CD4-positive, alpha-beta T cell treated with Interleukin-17A for 4 hours (primary cell): ENCODE results near the gene ITPK1.

Experiments used
- DNase-seq: peaks from one replicate; pipeline ENCODE4 v3.0.0-alpha.2; 2020; ENCODE audit warnings: mixed read lengths

Gene ITPK1

DNA sequence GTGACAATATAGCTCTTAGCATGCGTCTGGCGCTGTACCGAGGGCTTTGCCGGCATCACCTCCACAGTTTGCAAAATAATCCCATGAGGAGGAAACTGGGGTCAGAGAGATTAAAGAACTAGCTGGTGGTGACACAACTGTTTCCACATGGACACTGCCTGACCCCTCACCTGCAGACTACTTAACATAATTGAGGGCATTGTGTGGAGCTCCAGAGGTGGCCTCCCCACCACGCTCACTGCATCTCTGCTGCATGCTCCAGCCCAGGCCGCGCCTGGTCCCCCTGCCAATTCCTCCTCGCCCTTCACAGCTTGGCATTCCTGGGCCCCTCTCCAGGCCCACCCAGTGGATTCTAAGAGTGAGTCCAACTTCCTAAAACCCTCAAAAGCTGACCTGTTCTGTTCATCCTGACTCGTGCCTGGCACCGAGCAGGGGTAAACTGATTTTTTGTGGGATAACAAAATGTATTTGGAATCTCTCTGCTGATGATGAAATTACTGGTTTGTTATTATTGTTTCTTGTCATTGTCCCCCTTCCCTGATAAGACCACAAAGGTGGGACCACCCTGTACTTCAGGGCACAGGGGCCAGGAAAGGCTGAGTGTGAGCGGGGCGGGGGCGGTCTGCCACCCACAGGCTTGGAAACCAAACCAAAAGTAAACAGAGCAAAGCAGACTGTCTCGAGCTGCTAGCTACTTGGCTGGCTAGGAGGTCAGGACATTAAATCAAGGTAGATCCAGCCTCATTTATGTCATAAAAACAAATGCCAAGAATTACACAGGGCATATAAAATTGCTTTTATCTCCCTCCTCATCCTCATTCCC lies 152.2 kb downstream of the ITPK1 start:
- DNase-seq = no peak

DNA sequence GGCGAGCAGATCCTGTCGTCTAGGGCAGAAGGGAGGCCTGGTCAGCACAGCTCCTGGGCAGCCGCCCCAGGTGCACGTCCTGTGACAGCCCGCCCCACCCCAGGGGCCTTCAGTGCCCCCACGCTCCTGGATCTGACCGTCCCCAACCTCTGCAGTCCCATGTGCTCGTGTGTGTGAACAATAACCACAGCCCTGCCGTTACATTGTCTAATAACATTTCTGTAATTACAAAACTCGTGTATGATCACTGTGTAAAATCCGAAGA lies 153.0 kb downstream of the ITPK1 start:
- no peak for DNase-seq

DNA sequence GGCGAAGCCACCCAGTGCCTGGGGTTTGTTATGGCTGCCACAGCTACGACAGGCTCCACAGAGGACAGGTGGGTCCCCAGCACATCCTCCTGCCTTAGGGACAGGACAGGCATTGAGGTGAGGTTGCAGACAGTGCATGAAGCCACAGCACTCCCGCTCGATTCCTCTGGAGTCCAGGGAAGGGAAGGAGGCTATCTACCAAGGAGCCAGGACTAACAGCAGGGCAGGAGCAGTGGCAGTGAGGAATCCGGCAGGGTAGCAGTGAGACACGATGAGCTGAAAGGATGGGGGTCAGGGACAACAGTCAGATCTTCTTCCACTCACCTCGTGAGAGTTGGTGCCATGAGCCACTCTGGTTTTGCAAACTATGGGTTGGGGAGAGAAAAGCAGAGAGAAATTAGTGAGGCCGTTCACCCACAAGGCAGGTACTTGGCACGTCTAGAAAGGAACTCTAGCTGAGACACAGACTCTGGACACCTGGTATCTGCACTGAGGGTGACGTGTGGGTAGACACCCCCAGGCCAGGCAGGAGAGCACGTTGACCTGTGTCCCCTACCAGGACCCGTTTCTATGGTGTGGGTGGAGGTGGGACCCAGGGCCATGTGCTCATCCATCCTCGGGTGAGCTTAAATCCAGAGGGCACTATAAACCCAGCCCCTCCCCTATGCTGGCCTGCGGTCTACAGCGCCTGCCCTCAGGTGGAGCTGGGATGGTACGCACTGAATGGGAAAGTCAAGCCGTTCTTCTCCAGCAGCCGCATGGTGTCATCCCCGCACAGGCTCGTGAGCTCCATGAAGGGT lies 153.5 kb downstream of the ITPK1 start:
- DNase-seq = no peak

DNA sequence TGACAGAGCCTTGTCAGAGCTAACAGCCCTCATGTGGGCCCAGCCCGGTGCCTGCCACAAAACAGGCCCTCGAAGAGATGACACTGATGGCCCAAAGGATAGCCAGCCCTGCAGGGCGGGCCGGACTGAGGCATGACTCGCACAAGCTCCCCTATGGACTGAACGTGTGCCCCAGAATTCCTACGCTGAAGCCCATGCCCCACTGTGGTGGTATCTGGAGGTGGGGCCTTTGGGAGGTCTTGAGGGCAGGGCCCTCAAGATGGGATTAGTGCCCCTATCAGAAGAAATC lies 154.2 kb downstream of the ITPK1 start:
- no peak for DNase-seq

DNA sequence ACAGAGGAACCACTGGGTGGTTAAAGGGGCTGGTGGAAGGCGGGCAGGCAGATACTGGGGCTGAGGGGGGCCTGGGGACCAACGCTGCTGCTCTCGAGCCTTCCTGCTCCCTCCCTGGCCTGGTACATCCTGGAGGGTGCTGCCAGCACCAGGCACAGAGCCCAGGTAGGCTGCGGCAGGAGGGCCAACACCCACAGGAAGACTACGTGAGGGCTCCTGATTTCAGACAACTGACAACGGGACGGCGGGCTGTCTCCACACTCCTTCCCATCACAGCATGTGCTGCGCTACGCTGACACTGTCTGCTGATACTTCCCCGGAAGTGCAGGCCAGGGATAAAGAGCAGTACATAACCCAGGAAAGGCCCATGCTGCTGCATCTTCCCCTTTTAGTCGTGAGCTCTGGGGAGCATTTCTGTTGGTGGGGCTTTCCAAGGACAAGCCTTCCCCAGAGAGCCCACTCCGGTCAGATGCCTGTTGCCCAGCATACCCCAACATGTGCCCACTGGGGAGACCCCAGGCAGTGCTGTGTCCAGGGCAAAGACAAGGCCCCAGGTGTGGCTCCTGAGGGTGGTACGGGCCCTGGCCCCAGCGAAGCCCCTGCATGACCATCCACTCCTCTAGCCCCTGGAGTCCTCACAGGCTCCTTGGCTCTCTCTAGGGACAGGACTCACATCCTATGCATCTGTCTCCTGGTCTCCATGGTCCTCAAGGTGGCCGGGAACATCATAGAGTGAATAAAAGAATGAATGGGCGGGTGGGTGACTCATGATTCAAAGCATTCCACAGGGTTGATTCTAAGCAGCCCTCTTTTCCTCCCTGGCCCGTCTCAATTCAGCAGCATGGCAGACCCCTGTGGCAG lies 154.8 kb downstream of the ITPK1 start:
- DNase-seq = no peak

DNA sequence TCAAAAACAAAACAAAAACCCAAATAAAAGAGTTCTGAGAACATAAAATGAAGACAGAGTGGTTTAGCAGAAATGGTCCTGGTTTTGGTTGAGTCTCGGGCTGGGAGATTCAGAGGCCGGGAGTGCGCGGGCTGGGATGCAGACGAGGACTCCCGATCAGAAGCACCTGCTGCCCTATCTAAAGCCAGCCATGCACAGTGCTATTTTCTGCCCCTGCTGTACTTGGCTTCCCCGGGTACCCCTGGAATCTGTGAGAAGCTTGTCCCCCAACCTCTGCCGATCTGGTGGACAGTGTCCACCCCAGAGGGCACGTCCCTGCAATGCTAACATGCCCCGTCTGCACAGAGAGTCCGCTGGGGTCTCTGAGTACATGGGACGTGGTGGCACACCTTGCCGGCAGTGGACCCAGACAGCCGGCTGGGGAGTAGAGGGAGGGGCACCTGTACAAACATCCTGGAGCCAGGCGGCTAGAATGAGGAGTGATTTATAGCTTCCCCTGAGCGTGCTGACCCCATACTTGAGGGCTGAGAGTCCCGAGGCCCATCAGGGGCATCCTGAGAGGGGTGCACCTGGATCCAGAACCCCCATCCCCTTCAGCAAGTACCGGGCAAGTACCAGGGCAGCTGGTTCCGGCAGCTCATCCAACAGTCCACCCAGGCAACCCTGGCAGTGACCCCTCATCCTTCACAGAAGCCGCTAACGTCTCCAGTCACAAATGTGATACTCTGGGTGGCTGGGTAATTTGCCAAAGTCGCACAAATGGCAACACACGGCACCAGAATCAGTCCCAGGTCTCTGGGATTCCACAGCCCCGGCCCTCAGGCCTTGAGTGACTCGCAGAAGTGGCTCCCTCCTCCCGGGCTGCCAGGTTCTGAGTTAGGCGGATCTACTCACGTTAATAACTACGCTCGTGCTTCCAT lies 155.7 kb downstream of the ITPK1 start:
- DNase-seq = no peak

DNA sequence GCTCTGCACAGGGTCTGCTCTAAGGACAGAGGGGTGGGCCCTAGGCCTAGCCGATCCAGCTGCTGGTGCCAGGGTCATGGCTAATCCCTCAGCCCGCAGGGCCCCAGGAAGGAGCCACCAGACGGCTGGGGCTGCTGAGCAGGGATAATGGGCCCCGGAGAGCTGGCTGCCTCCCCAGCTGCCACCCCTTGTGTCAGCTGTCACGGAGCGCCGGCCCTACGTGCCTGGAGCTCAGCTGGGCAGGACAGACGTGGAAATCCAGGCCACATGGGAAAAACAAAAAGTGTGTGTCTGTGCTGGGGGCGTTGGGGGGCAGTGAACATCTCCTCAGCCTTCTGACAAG lies 156.6 kb downstream of the ITPK1 start:
- DNase-seq = no peak

DNA sequence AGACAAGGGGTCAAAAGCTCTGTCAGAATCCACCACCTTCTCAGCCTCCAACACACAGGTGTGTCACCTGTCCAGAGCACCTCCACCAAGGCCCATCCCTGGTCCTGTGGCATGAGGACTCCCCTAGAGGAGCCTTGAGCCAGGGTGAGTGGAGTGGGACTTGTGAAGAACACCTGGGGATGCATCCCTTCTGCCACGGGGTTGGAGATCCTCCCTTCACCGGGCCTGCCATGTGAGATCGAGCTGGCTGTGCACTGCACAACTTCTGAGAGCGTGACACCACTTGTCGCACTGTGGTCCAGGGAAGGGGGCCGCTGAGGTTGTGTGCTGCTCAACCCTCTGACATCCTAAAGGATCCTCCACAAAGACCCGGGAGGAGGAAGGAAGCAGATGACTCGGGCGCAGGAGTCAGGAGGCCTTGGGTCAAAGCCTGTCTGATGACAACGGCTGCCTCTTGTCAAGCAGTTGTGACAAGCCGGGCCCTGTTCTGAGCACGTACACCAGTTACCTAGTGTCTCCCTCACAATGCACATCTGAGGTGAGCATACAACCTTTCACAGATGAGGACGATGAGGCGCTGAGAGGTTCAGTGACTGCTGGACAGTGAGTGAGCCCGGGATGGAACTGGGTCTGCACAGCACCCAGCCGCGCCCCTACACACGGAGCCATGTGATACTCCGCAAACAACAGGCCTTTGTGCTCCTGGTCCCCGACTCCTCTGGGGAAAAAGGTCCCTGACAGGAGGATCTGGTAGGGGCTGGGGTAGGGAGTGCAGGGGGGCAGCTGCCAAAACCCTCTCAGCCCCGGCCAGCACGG lies 157.1 kb downstream of the ITPK1 start:
- DNase-seq = no peak

DNA sequence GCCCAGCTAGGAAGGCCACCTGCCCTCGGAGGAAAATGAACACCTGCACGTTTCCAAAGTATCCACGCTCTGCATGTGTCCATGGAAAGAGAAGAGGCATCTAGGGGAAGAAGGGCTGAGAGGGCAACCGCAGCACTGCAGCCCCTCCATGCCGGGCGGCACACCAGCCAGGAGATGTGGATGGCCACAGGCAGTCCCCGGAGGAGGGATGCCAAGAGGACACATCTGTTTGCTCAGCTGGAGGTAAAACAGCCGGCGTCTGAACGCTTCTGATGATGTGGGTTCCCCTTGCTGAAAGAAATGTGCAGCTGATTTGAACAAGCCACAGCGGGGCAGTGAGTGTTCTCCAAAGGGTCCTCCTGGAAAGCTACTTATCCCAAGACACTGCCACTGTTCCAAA lies 158.8 kb downstream of the ITPK1 start:
- no peak for DNase-seq

DNA sequence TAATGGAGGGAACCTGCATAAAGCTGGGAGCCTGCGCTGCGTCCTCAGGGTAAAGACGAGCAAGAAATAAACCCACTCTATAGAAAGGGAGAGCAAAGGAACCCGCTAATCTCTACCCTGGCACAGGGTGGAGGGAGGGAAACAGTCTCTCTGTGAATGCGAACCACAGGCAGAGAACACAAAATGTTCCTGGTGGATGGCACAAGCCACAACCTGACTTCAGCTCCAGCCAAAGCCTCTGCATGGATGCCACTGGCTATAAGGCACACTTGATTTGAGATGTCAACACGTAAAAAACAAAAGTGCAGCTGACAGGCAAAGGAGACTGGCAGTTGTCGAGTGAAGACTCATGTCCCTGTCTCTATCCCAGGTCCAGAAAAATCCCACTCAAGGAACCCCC lies 160.3 kb downstream of the ITPK1 start:
- no peak for DNase-seq

DNA sequence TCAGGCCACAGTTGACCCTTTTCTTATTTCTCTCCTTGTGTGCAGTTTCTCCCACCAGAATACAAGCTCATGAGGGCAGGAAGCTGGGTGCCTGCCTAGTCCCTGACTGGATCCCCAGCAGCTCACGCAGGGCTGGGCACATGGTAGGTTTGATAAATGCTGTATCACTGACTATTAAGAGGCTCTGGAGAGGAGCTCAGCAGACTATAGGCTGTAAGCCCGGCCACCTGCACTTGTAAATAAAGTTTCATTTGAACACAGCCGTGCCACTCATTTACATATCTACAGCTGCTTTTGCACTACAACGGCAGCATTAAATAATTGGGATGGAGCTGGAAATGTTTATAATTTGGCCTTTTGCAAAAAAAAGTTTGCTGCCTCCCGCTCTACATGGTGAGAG lies 160.8 kb downstream of the ITPK1 start:
- no peak for DNase-seq

DNA sequence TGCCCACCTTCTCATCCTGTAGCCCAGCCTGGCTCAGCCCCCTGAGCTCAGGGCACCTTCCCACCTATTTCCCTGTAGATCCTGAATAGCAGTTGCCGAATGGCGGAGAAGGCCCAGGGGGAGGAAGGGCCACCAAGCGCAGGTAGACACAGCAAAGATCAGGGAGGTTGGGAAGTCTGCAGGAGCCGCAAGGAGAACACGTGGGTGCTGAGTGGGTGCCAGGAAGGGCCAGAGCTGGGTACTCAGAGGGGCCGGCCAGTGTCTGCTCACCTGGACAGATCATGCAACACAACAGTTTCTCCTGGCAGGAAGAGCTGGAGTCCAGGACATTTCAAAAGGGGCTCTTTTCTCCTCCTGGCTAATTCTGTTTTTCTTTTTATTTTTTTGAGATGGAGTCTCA lies 162.2 kb downstream of the ITPK1 start:
- no peak for DNase-seq

DNA sequence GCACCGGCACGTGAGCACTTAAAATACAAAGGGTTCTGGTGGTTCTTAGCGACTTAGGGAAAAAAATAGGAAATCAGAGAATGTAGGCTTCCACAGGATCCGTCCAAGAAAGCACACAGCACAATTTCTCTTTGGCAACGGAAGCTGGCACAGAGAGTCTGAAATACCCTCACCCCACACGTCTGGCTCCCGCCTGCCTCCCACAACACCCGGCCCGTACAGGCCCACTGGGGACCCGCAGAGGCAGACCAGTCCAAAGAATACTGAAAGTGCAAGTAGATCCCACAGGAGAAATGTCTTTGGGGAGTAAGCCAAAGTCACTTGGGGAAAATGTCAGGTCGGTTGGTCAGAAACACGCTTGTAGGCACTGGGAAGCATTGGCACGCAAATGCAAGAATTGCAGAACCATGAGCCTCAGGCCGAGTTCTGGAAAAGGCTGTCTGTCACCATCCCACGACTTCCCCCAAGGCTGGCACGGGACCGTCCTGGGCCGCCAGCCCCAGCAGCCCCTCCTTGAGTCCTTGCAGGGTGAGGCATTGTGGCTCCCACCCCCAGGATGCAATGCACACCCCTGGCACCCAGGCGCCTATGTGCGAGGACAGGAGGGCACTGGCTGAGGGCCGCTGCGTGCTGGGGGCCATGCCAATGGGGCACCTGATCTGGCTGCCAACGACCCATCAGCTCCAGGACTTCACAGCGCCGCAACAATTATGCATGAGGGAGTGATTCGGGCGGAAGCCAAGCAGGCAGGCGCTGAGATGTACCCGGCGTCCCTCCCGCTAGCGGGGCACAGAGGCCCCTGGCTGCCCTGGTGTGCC lies 163.0 kb downstream of the ITPK1 start:
- no peak for DNase-seq

DNA sequence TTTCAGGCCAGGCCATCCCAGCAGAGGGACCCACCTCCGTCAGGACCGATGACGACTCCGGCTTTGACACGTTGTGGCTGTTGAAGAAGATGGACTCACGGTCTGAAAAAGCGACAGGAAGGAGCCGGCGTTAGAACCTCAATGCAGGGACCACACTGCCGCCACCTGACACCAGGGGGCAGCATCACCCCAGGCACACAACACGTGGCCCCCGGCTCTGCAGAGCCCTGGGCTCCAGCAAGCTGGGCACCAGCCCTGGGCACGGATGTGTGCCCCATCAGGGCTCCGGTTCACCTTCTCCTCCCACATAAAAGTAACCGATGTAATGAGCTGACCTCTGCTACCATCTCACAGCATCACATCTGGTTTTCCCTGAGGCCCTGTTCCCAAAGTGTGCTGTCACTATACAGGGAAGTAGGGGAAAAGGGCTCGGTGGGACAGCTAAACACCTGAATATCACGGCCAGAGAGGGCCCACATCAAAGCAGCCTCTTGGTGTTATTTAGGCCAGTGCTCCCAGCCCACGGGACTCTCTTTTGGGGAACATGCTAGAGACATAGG lies 163.7 kb downstream of the ITPK1 start:
- peak; percentile 84 for DNase-seq

DNA sequence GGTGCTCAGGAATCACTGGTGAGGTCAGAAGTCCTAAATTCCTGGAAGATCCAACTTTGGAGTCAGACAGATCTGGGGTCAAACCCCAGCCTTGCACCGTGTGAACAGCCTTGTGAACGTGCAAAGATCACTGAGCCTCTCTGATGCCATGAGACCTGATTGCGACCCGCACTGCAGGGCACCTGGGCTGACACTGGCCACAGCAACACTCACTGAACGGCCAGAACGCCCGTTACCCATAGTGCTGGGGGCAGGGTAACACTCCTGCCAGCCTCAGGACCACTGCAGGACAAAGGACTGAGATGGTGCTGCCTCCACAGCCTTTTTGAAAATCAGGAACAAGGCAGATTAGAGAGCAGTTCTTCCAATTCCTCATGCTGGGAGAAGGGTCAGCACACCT lies 164.5 kb downstream of the ITPK1 start:
- no peak for DNase-seq

DNA sequence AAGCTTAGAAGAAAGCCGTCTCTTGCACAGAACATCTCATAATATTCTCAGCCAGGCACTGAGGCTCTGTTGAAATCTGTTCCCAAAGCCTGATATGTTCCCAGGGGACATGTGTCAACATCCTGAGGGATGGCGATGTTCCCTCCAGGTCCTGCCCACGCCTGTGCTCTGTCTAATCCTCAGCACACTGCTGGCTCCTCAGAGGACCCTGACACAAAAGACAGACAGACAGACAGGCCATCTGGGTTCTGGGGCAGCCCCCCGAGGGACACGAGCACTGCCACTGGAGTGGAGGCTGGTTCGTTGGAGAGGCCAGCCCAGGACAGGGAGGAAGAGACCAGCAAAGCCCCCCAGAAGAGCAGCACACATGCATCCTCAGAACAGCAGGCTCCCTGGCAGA lies 165.0 kb downstream of the ITPK1 start:
- DNase-seq = no peak

DNA sequence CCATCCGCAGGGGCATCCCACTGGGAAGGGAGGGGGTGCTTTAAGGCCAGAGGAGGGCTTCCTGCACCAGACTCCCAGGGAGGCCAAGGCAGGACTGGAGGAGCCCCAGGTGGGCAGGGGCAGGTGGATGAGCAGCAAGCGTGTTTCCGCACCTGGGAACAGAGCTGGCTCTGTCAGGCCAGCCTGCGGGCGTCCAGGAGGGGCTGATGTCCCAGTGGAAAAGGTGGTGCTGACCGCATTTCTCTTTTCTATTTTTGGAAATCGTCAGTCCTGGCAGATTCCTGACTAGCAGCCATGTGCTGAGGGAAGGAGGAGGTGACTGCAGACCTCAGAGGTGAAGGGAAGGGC lies 165.6 kb downstream of the ITPK1 start:
- no peak for DNase-seq

DNA sequence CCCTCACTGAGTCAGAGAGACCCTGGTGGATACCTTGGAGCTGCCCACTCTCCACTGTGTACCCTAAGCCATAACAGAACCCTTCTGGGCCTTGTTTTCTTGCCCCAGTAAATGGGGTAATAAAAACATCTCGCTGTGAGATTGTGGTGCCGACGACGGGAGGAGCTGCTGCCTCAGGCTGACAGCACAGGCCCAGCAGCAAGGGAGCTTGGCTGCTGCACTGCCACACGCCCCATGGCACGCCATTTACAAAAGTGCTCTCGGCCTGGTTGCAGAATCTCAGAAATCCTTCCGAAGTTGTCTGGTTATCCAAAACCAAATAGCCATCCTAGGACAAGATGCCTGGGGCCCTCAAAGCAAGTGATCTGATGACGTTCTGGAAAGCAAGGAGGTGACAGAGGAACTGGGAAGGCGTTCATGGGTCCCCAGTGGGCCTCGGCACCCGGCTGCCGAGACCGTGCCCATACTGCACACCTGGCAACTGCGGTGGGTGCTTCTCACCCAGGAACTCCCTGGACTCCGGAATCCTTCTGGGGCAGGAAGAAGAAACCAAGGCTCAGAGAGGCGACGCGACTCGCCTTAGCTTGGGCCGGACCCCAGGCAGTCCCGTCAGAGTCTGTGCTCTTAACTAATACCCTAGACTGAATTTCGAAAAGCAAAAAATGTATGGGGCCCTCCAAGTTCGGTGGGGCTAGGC lies 166.1 kb downstream of the ITPK1 start:
- DNase-seq = no peak

DNA sequence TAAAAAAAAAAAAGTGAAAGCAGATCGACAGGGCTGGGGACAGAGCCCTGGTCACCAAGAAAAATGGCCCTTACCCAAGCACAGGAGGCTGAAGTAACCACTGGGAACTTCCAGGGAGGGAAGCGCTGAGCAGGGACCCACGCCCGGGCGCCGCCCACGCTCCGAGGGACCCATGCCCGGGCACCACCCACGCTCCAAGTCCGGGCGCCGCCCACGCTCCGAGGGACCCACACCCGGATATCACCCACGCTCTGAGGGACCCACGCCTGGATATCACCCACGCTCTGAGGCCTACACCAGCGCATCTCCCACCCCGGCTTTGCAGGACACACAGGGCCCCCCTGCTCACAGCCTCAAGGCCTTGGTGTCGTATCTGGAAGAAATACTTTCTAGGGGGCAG lies 167.1 kb downstream of the ITPK1 start:
- DNase-seq = no peak

DNA sequence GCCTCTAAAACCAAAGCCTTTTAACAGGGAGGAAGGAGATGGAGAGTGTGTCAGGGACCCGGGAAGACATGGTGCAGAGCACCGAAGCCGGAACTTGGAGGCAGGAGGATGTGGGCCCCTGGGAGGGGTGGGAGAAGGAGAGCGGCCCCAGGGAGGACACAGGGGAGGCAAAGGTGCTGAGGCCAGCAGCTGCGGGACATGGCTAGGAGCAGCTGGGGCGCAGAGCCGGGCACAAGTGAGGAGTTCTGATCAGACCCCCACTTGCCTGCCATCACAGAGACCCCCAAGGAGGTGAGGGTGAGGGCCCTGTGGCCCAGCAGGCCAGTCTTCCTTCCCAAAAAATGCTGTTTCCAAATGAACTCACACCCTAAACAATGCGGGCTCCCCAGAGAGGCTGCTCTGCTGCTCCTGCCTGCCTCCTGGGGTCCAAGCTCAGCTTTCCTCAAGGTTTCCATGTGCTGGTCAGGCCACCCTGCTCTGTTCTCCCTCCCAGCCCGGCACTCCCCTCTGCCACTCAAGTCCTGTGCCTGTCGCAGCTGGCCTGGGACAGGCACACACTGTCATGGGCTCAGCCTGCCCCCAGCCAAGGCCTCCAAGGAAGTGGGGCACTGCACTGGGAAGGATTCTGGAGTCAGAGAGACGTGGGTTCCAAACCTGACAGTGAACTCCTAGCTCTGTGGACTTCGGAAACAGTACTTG lies 168.7 kb downstream of the ITPK1 start:
- no peak for DNase-seq
